ENCODE results near the gene CFB.

The CFB gene

DNA sequence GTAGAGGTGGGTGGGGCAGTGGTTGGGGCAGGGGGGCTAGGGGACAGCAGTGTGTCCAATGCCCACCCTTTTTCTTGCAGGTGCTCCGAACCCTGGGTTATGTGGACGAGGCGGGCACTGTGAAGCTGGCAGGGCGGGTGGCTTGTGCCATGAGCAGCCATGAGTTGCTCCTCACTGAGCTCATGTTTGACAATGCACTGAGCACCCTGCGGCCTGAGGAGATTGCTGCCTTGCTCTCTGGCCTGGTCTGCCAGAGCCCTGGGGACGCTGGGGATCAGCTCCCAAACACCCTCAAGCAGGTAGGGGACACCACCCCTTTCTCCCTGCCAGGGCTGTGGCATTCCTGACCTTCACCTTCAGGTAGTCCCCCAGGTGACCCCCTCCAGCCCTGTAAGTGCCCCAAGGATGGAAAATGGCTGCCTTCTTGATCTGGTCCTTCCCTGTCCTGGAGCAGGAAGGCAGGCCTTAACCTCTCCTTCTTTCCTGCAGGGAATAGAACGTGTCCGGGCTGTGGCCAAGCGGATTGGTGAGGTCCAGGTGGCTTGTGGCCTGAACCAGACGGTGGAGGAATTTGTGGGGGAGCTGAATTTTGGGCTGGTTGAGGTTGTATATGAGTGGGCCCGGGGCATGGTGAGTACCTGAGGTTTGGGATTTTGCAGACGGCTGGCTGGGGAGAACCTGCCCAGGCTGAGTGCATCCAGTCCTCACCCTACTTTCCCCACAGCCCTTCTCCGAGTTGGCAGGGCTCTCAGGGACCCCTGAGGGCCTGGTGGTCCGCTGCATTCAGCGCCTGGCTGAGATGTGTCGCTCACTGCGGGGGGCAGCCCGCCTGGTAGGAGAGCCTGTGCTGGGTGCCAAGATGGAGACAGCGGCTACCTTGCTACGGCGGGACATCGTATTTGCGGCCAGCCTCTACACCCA lies 23.2 kb downstream of the CFB start:
- POLR2A ChIA-PET, result interaction anchor here (3.3 kb wide), 1 partner anchor 10 kb away, joined by 15 read pairs; the partner anchor contains the start of genes NELFE and SKIC2
- TF ChIP-seq, protein P1, sequence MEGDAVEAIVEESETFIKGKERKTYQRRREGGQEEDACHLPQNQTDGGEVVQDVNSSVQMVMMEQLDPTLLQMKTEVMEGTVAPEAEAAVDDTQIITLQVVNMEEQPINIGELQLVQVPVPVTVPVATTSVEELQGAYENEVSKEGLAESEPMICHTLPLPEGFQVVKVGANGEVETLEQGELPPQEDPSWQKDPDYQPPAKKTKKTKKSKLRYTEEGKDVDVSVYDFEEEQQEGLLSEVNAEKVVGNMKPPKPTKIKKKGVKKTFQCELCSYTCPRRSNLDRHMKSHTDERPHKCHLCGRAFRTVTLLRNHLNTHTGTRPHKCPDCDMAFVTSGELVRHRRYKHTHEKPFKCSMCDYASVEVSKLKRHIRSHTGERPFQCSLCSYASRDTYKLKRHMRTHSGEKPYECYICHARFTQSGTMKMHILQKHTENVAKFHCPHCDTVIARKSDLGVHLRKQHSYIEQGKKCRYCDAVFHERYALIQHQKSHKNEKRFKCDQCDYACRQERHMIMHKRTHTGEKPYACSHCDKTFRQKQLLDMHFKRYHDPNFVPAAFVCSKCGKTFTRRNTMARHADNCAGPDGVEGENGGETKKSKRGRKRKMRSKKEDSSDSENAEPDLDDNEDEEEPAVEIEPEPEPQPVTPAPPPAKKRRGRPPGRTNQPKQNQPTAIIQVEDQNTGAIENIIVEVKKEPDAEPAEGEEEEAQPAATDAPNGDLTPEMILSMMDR (IDR thresholded peaks at IDR 0.05; ENCODE audit: control extremely low read depth, extremely low read depth, low read depth, missing control alignments), result no peak
- CTCF ChIA-PET, result interaction anchor here (2.0 to 2.8 kb wide), 2 partner anchors 10 to 17 kb away, joined by 6 read pairs; partner anchors contain the start of genes NELFE and SKIC2
- no peak for DNase-seq (ENCODE audit: extremely low spot score)

DNA sequence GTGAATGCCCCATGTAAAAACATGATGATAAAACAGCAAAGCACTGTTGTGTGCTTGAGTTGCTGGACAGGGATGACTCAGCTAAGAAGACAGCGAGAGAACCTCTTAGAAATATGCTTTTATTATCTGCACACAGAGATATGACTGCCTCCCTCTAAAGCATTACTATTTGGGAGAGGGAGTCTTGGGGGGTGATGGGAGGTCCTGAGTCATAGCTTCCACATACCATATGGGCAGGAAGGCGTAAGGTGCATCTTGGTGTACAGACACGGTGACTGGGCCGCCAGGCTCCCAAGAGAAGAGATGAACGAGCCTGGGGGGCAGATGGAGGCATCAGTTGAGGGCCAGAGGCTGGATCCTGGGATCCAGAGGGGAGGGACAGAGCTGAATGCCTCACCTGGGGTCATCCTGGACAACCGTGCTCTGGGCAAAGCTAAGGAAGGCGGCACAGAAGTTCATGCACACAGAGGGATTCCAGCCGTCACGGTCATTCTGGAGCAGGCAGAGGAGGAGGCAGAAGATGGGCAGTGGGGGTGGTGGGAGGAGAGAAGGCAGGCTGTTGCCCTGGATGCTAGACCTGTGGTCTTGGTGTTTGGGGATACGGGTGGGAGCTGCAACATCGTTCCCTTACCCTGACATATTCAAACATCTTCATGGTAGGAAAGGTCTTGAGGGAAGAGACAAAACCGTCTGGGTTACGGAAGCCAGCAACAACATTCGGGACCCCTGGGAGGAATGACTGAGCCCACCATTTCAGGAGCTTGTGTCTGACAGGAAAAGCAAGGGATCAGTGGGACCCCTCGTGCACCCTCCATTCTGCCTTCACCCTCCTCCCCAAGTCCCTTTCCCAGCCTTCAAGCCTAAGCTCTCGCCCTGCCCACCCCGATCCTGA lies 24.1 kb downstream of the CFB start:
- TF ChIP-seq, protein P1 (IDR thresholded peaks at IDR 0.05; ENCODE audit: control extremely low read depth, extremely low read depth, low read depth, missing control alignments), result no peak
- no peak for DNase-seq (ENCODE audit: extremely low spot score)
- ChIA-PET POLR2A (interaction anchor here (0.6 to 3.3 kb wide), 3 partner anchors 11 to 1002 kb away, joined by 3 to 15 read pairs (median 4); partner anchors contain the start of genes NELFE and SKIC2), CTCF (interaction anchor here (1.5 to 2.0 kb wide), 2 partner anchors 11 to 289 kb away, joined by 4 to 6 read pairs; partner anchors contain the start of genes LY6G5C, NELFE and SKIC2)

GRCh38 chr6:31970604-31971271 lies 24.8 kb downstream of the CFB start:
- no peak for DNase-seq (ENCODE audit: extremely low spot score)
- TF ChIP-seq, protein P1 (IDR thresholded peaks at IDR 0.05; ENCODE audit: control extremely low read depth, extremely low read depth, low read depth, missing control alignments), result no peak
- ChIA-PET CTCF (interaction anchor here (1.5 to 2.0 kb wide), 2 partner anchors 12 to 290 kb away, joined by 4 to 6 read pairs; partner anchors contain the start of genes LY6G5C, NELFE and SKIC2), POLR2A (interaction anchor here (0.6 to 3.3 kb wide), 4 partner anchors 12 to 1277 kb away, joined by 3 to 15 read pairs (median 4); partner anchors contain the start of genes NELFE and SKIC2)

DNA sequence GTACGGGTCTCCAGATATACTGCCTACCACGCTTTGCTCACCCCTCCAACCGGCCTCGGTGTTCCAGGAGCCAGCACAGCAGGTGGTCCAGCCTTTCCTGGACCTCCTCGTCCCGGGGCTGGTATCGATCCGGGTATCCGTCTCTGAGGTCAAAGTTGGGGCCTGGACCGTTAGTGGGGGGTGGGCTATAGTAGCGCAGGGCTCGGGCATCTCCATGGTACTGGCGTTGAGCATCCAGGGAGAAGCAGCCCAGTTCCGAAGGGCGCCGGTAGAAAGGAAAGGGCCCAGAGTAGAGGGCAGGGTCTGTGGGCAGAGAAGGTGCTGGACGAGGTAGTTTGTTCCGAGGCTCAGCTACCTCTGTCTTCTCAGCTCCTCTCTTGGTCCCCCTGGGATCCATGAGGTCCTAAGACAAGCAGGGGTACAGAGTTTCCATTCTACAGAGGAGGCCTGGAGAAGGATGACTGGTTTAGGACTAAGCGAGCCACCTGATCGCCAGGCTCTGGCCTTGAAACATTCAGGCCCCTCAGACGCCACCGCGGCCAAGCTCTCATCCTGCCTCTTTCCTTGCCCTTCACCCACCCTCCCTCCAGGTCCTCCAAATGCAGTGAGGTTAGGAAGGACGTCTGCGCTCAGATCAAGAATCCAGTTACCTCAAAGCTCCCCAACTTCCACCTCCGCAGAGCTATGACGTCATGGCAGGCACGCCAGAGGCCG lies 25.5 kb downstream of the CFB start:
- CTCF ChIA-PET, result interaction anchor here (1.0 to 1.5 kb wide), 4 partner anchors 19 to 290 kb away, joined by 3 to 7 read pairs (median 4); partner anchors contain the start of gene LY6G5C
- no peak for DNase-seq (ENCODE audit: extremely low spot score)
- POLR2A ChIA-PET, result interaction anchor here (0.6 to 3.3 kb wide), 3 partner anchors 13 to 1276 kb away, joined by 3 to 15 read pairs (median 3); partner anchors contain the start of genes HSPA1B, NELFE and SKIC2
- TF ChIP-seq, protein P1 (IDR thresholded peaks at IDR 0.05; ENCODE audit: control extremely low read depth, extremely low read depth, low read depth, missing control alignments), result no peak

DNA sequence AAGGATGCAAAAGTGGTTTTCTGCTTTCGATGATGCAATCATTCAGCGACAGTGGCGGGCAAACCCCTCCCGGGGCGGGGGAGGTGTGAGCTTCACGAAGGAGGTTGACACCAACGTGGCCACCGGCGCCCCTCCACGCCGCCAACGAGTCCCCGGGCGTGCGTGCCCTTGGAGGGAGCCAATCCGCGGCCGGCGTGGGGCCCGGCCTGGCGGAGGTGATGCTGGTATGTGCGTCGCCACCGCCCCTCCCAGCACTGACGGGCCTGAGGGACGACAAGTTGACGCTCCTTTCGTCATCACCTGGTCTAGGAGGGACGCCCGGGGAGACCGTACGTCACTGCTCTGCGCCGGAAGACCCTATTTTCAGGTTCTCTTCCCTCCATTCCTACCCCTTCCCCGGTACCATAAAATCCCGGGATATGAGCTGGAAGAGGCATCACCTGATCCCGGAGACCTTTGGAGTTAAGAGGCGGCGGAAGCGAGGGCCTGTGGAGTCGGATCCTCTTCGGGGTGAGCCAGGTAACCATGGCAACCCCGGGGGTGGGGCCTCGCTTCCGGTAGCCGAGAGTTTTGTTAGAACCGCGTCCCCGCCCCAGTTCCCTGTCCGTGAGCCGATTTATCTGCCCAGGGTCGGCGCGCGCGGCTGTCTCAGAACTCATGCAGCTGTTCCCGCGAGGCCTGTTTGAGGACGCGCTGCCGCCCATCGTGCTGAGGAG lies 26.3 kb downstream of the CFB start, which contains the start of gene DXO:
Gene DXO (minus strand): TSS at position 146 of the 716 bp plus-strand sequence. CDS start 463 bp downstream, outside the sequence.
- TF ChIP-seq, protein P1 (IDR thresholded peaks at IDR 0.05; ENCODE audit: control extremely low read depth, extremely low read depth, low read depth, missing control alignments), result no peak
- CTCF ChIA-PET, result interaction anchor here (1.0 to 1.3 kb wide), 3 partner anchors 20 to 282 kb away, joined by 3 to 7 read pairs (median 3); no protein-coding TSS in a partner anchor
- POLR2A ChIA-PET, result interaction anchor here (0.5 to 3.3 kb wide), 4 partner anchors 13 to 145 kb away, joined by 3 to 15 read pairs (median 4); partner anchors contain the start of genes HSPA1B, NELFE, NEU1 and SKIC2
- peak; percentile 99 for DNase-seq (ENCODE audit: extremely low spot score)

All from GM10248 (cell line).